Measurements from ENCODE around the gene ADGRD2. TPM values are rescaled to one million over a fixed set of nuclear protein-coding genes. Genes with fewer than 3 reads are reported as not detected.

The ADGRD2 gene
- total and polyA plus RNA-seq, 2 donors from 2014 or later, result not detected

GRCh38 chr9:124442826-124443225 is 7.4 kb upstream of the ADGRD2 start:
- Histone ChIP-seq H3K4me1 (ENCODE audit: control insufficient read depth in 2 of 3, insufficient read depth in 2 of 3, low read depth in 1 of 3, low read length in 3 of 3) (no peaks in the 10 kb centered on the region), H3K36me3 (ENCODE audit: control insufficient read depth in 2 of 3, insufficient read depth in 3 of 3, low read length in 3 of 3) (no peaks in the 10 kb centered on the region), H3K9me3 (ENCODE audit: control insufficient read depth in 2 of 3, insufficient read depth in 1 of 3, low read length in 3 of 3) (peaks cover 0 to 3% (median 2%) of the 10 kb centered on the region in 3 donors), H3K27ac (ENCODE audit: low read depth in 2 of 2, low read length in 2 of 2) (no peak overlapping the region), H3K27me3 (ENCODE audit: control insufficient read depth, insufficient read depth, low read length) (no peaks in the 10 kb centered on the region), H3K9ac (ENCODE audit: low read length in 3 of 3) (no peak overlapping the region), H3K4me3 (ENCODE audit: low read length in 3 of 3) (no peak overlapping the region)
- DNase-seq (no peak), FAIRE-seq (no peak)
- intact Hi-C loops (cut with DNase I), result no loop called here
- no peak for TF ChIP-seq CTCF (IDR thresholded peaks at IDR 0.05; ENCODE audit: borderline replicate concordance, extremely low read depth, insufficient read depth)

GRCh38 chr9:124443625-124444024 is 6.6 kb upstream of the ADGRD2 start:
- FAIRE-seq (no peak), DNase-seq (no peak)
- no peak overlapping the region for H3K9ac ChIP-seq (ENCODE audit: low read length in 3 of 3)
- H3K27ac ChIP-seq (ENCODE audit: low read depth in 2 of 2, low read length in 2 of 2), result no peak overlapping the region
- H3K9me3 ChIP-seq (ENCODE audit: control insufficient read depth in 2 of 3, insufficient read depth in 1 of 3, low read length in 3 of 3), result peaks cover 0 to 3% (median 2%) of the 10 kb centered on the region in 3 donors
- no peaks in the 10 kb centered on the region for H3K36me3 ChIP-seq (ENCODE audit: control insufficient read depth in 2 of 3, insufficient read depth in 3 of 3, low read length in 3 of 3)
- H3K4me3 ChIP-seq (ENCODE audit: low read length in 3 of 3), result no peak overlapping the region
- H3K27me3 ChIP-seq (ENCODE audit: control insufficient read depth, insufficient read depth, low read length), result no peaks in the 10 kb centered on the region
- no peaks in the 10 kb centered on the region for H3K4me1 ChIP-seq (ENCODE audit: control insufficient read depth in 2 of 3, insufficient read depth in 2 of 3, low read depth in 1 of 3, low read length in 3 of 3)
- intact Hi-C loops (cut with DNase I), result no loop called here
- TF ChIP-seq CTCF (IDR thresholded peaks at IDR 0.05; ENCODE audit: borderline replicate concordance, extremely low read depth, insufficient read depth), result no peak

- Histone ChIP-seq H3K9me3 (ENCODE audit: control insufficient read depth in 2 of 3, insufficient read depth in 1 of 3, low read length in 3 of 3) (peaks cover 0 to 2% (median 0%) of the 10 kb centered on the region in 3 donors), H3K4me1 (ENCODE audit: control insufficient read depth in 2 of 3, insufficient read depth in 2 of 3, low read depth in 1 of 3, low read length in 3 of 3) (no peaks in the 10 kb centered on the region), H3K4me3 (ENCODE audit: low read length in 3 of 3) (no peak overlapping the region), H3K36me3 (ENCODE audit: control insufficient read depth in 2 of 3, insufficient read depth in 3 of 3, low read length in 3 of 3) (no peaks in the 10 kb centered on the region), H3K27me3 (ENCODE audit: control insufficient read depth, insufficient read depth, low read length) (no peaks in the 10 kb centered on the region), H3K9ac (ENCODE audit: low read length in 3 of 3) (no peak overlapping the region), H3K27ac (ENCODE audit: low read depth in 2 of 2, low read length in 2 of 2) (no peak overlapping the region)
- no peak for DNase-seq
- intact Hi-C loops (cut with DNase I), result no loop called here
- TF ChIP-seq CTCF (IDR thresholded peaks at IDR 0.05; ENCODE audit: borderline replicate concordance, extremely low read depth, insufficient read depth), result no peak
- no peak for FAIRE-seq
Measured at GRCh38 chr9:124444166-124444565, 6.1 kb upstream of the ADGRD2 start.

GRCh38 chr9:124447297-124447661 is 3.0 kb upstream of the ADGRD2 start:
- intact Hi-C loops (cut with DNase I), result no loop called here
- H3K27ac ChIP-seq (ENCODE audit: low read depth in 2 of 2, low read length in 2 of 2), result no peak overlapping the region
- H3K27me3 ChIP-seq (ENCODE audit: control insufficient read depth, insufficient read depth, low read length), result peaks cover 14% of the 10 kb centered on the region

More at GRCh38 chr9:124447297-124447661, 3.0 kb upstream of the ADGRD2 start:
- no peak overlapping the region for H3K9ac ChIP-seq (ENCODE audit: low read length in 3 of 3)
- DNase-seq (no peak), FAIRE-seq (no peak)
- H3K4me1 ChIP-seq (ENCODE audit: control insufficient read depth in 2 of 3, insufficient read depth in 2 of 3, low read depth in 1 of 3, low read length in 3 of 3), result peaks cover 0 to 4% (median 0%) of the 10 kb centered on the region in 3 donors
- H3K4me3 ChIP-seq (ENCODE audit: low read length in 3 of 3), result no peak overlapping the region
- no peak for TF ChIP-seq CTCF (IDR thresholded peaks at IDR 0.05; ENCODE audit: borderline replicate concordance, extremely low read depth, insufficient read depth)
- H3K9me3 ChIP-seq (ENCODE audit: control insufficient read depth in 2 of 3, insufficient read depth in 1 of 3, low read length in 3 of 3), result peaks cover 0 to under 1% (median 0%) of the 10 kb centered on the region in 3 donors
- no peaks in the 10 kb centered on the region for H3K36me3 ChIP-seq (ENCODE audit: control insufficient read depth in 2 of 3, insufficient read depth in 3 of 3, low read length in 3 of 3)

Measured in kidney (tissue), 14 donors.